Gastrocnemius medialis (tissue), 4 donors: ENCODE measurements around the gene TNIP3. TPM values are rescaled to one million over a fixed set of nuclear protein-coding genes. Genes with fewer than 3 reads are reported as not detected.

Experiments used
- ATAC-seq, 2 donors: fragments of 150-250 bp; one replicate each; pipeline ENCODE4 v1.9.1; 2016
- DNase-seq, 2 donors: peaks; one replicate each; pipeline ENCODE4 v3.0.0-alpha.2; 2019
- H3K27ac ChIP-seq, 4 donors: fragments of 200-600 bp; sonication (generic); 1 replicate in 1 of 4; 2 replicates in 3 of 4; pipeline ENCODE4 v1.5.1; 2016 to 2018; ENCODE audit warnings: mild to moderate bottlenecking in 2 of 4, moderate library complexity in 1 of 4
- H3K27me3 ChIP-seq, 3 donors: fragments of 200-600 bp; sonication (generic) in 2 of 3; 1 replicate in 1 of 3; 2 replicates in 2 of 3; pipeline versions ENCODE4 v1.5.1 to v1.6.0; 2016 to 2019; ENCODE audit warnings: mild to moderate bottlenecking in 1 of 3, moderate library complexity in 1 of 3
- H3K36me3 ChIP-seq, 2 donors: fragments of 200-600 bp; sonication (generic) in 1 of 2; one replicate each; pipeline ENCODE4 v1.5.1; 2017 to 2018
- H3K4me1 ChIP-seq, 2 donors: fragments of 200-600 bp; sonication (generic) in 1 of 2; one replicate each; pipeline ENCODE4 v1.5.1; 2016 to 2017; ENCODE audit warnings: mild to moderate bottlenecking in 2 of 2
- H3K4me3 ChIP-seq, 4 donors: fragments of 200-600 bp; sonication (generic) in 3 of 4; 1 replicate in 1 of 4; 2 replicates in 3 of 4; pipeline ENCODE4 v1.5.1; 2016 to 2019; ENCODE audit warnings: mild to moderate bottlenecking in 2 of 4
- H3K9me3 ChIP-seq, 3 donors: fragments of 200-600 bp; sonication (generic) in 2 of 3; 1 replicate in 1 of 3; 2 replicates in 2 of 3; pipeline ENCODE4 v1.5.1; 2016 to 2019
- POLR2A ChIP-seq, 2 donors: fragments of 450-650 bp; IDR thresholded peaks; one replicate each; pipeline ENCODE4 v1.6.1; 2017; ENCODE audit warnings: antibody characterized with exemption in 2 of 2, mild to moderate bottlenecking in 2 of 2, moderate library complexity in 2 of 2
- in situ Hi-C, 4 donors: fragments of 200-750 bp; cut with MboI; loops; one replicate each; pipeline versions ENCODE4 v1.15.0 to v1.8.0; 2017; ENCODE audit warnings: low sequenced_read_pairs in 4 of 4
- intact Hi-C: fragments of 100-400 bp; cut with DNase I; formaldehyde crosslinking; loops from one replicate; pipeline ENCODE4 v1.15.1; 2023; ENCODE audit warnings: low total_unique reads
- total RNA-seq, 4 donors: library from RNA; depleted of rRNA; stranded (reverse); fragments of >200 nt; gene quantifications; one replicate each; pipeline versions ENCODE4 v1.1.0 to v1.2.3, GENCODE V29; 2016
- TF ChIP-seq, protein P1 (sequence below), 5 experiments: fragments of 450-650 bp in 3 of 5; fragments of 200-600 bp in 2 of 5; sonication (generic) in 2 of 5; IDR thresholded peaks in 4 of 5; conservative IDR thresholded peaks in 1 of 5; 1 replicate in 4 of 5; 2 replicates in 1 of 5; pipeline ENCODE4 v1.5.1; 2016 to 2019; ENCODE audit warnings: antibody characterized with exemption in 5 of 5, mild to moderate bottlenecking in 3 of 5, moderate library complexity in 3 of 5

TNIP3 gene
- total RNA-seq, 4 donors from 2014 or later = not detected

GRCh38 chr4:121166976-121167375 is 2.9 kb upstream of the TNIP3 start:
- no peaks in the 10 kb centered on the region for H3K4me1 ChIP-seq
- H3K27me3 ChIP-seq = no peaks in the 10 kb centered on the region
- no peak for TF ChIP-seq POLR2A (IDR thresholded peaks at IDR 0.05)
- TF ChIP-seq, protein P1, sequence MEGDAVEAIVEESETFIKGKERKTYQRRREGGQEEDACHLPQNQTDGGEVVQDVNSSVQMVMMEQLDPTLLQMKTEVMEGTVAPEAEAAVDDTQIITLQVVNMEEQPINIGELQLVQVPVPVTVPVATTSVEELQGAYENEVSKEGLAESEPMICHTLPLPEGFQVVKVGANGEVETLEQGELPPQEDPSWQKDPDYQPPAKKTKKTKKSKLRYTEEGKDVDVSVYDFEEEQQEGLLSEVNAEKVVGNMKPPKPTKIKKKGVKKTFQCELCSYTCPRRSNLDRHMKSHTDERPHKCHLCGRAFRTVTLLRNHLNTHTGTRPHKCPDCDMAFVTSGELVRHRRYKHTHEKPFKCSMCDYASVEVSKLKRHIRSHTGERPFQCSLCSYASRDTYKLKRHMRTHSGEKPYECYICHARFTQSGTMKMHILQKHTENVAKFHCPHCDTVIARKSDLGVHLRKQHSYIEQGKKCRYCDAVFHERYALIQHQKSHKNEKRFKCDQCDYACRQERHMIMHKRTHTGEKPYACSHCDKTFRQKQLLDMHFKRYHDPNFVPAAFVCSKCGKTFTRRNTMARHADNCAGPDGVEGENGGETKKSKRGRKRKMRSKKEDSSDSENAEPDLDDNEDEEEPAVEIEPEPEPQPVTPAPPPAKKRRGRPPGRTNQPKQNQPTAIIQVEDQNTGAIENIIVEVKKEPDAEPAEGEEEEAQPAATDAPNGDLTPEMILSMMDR (IDR thresholded peaks at IDR 0.05 in 4 of 5, conservative IDR thresholded peaks at IDR 0.05 in 1 of 5) = no peak
- DNase-seq = no peak
- no peak overlapping the region for H3K27ac ChIP-seq
- no peak overlapping the region for H3K4me3 ChIP-seq
- H3K9me3 ChIP-seq = no peaks in the 10 kb centered on the region
- no peak for ATAC-seq
- H3K36me3 ChIP-seq = no peaks in the 10 kb centered on the region
- in situ Hi-C loops = no loop called here
- intact Hi-C loops = no loop called here

- intact Hi-C loops (no loop called here), in situ Hi-C loops (no loop called here)
- ATAC-seq = no peak
- Histone ChIP-seq H3K9me3 (no peaks in the 10 kb centered on the region), H3K4me1 (no peaks in the 10 kb centered on the region), H3K4me3 (no peak overlapping the region), H3K36me3 (no peaks in the 10 kb centered on the region), H3K27ac (no peak overlapping the region), H3K27me3 (no peaks in the 10 kb centered on the region)
- no peak for DNase-seq
- TF ChIP-seq POLR2A (IDR thresholded peaks at IDR 0.05) = no peak
- TF ChIP-seq, protein P1 (IDR thresholded peaks at IDR 0.05 in 4 of 5, conservative IDR thresholded peaks at IDR 0.05 in 1 of 5) = no peak
Observed at GRCh38 chr4:121165206-121165605, 1.1 kb upstream of the TNIP3 start.

- Histone ChIP-seq H3K9me3 (no peaks in the 10 kb centered on the region), H3K27ac (no peak overlapping the region), H3K36me3 (no peaks in the 10 kb centered on the region), H3K27me3 (peaks cover 0 to 7% (median 0%) of the 10 kb centered on the region in 3 donors), H3K4me1 (peaks cover 0 to 4% of the 10 kb centered on the region in 2 donors), H3K4me3 (peak overlapping the region; percentile 44 to 56 (median 49))
- intact Hi-C loops (no loop called here), in situ Hi-C loops (no loop called here)
- no peak for TF ChIP-seq POLR2A (IDR thresholded peaks at IDR 0.05)
- TF ChIP-seq, protein P1 (IDR thresholded peaks at IDR 0.05 in 4 of 5, conservative IDR thresholded peaks at IDR 0.05 in 1 of 5) = no peak
- DNase-seq (peak; percentile 4 to 12), ATAC-seq (no peak)
Observed at GRCh38 chr4:121156822-121157769, 7.0 kb downstream of the TNIP3 start.

DNA sequence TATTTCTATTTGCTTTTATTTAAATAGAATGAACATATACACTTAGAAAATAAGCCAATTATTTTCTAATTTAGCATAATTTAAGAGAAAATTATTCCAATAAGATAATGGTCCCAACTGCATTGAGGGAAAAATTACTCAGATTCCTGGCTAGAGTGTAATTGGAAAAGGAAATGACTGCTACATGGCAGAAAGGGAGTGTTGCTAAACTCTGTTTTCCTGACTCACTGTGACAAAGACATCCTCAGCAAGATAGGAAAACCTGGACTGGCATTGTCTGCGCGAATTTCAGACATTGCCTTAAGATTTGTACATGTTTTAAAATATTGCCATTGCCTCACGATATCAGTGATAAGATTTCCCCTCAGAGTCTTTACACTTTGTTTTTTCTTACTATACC is 8.2 kb downstream of the TNIP3 start:
- no peak overlapping the region for H3K27ac ChIP-seq
- H3K27me3 ChIP-seq = peaks cover 0 to 7% (median 0%) of the 10 kb centered on the region in 3 donors
- no peak for DNase-seq
- intact Hi-C loops (no loop called here), in situ Hi-C loops (no loop called here)
- H3K4me1 ChIP-seq = peaks cover 0 to 4% of the 10 kb centered on the region in 2 donors
- H3K4me3 ChIP-seq = no peak overlapping the region
- H3K36me3 ChIP-seq = no peaks in the 10 kb centered on the region
- no peaks in the 10 kb centered on the region for H3K9me3 ChIP-seq
- no peak for ATAC-seq
- no peak for TF ChIP-seq POLR2A (IDR thresholded peaks at IDR 0.05)
- TF ChIP-seq, protein P1 (IDR thresholded peaks at IDR 0.05 in 4 of 5, conservative IDR thresholded peaks at IDR 0.05 in 1 of 5) = no peak
